Fibroblast of mammary gland (primary cell): ENCODE results near the gene RIPOR2.

ENCODE experiments used
- DNase-seq: peaks from one replicate; pipeline ENCODE4 v3.0.0-alpha.2; 2010; ENCODE audit warnings: low read depth
- H3K4me3 ChIP-seq: 2 replicates; pipeline ENCODE4 v1.5.1; 2011; ENCODE audit warnings: low read depth, mild to moderate bottlenecking, low read length, moderate library complexity; ENCODE audit not compliant: control insufficient read depth
- TF ChIP-seq, protein P1 (sequence below): conservative IDR thresholded peaks from 2 replicates; pipeline ENCODE4 v1.5.1; 2011; ENCODE audit warnings: low read depth, low read length, inconsistent platforms; ENCODE audit not compliant: control insufficient read depth, insufficient read depth

The RIPOR2 gene, protein sequence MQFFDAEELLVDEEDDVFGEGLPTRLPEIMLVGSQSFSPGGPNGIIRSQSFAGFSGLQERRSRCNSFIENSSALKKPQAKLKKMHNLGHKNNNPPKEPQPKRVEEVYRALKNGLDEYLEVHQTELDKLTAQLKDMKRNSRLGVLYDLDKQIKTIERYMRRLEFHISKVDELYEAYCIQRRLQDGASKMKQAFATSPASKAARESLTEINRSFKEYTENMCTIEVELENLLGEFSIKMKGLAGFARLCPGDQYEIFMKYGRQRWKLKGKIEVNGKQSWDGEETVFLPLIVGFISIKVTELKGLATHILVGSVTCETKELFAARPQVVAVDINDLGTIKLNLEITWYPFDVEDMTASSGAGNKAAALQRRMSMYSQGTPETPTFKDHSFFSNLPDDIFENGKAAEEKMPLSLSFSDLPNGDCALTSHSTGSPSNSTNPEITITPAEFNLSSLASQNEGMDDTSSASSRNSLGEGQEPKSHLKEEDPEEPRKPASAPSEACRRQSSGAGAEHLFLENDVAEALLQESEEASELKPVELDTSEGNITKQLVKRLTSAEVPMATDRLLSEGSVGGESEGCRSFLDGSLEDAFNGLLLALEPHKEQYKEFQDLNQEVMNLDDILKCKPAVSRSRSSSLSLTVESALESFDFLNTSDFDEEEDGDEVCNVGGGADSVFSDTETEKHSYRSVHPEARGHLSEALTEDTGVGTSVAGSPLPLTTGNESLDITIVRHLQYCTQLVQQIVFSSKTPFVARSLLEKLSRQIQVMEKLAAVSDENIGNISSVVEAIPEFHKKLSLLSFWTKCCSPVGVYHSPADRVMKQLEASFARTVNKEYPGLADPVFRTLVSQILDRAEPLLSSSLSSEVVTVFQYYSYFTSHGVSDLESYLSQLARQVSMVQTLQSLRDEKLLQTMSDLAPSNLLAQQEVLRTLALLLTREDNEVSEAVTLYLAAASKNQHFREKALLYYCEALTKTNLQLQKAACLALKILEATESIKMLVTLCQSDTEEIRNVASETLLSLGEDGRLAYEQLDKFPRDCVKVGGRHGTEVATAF

GRCh38 chr6:24935366-24936152 is at the start of gene RIPOR2:
TSS of gene RIPOR2 (minus strand) at chr6:24935960. CDS start at chr6:24935898, 62 bp downstream.
- TF ChIP-seq, protein P1, sequence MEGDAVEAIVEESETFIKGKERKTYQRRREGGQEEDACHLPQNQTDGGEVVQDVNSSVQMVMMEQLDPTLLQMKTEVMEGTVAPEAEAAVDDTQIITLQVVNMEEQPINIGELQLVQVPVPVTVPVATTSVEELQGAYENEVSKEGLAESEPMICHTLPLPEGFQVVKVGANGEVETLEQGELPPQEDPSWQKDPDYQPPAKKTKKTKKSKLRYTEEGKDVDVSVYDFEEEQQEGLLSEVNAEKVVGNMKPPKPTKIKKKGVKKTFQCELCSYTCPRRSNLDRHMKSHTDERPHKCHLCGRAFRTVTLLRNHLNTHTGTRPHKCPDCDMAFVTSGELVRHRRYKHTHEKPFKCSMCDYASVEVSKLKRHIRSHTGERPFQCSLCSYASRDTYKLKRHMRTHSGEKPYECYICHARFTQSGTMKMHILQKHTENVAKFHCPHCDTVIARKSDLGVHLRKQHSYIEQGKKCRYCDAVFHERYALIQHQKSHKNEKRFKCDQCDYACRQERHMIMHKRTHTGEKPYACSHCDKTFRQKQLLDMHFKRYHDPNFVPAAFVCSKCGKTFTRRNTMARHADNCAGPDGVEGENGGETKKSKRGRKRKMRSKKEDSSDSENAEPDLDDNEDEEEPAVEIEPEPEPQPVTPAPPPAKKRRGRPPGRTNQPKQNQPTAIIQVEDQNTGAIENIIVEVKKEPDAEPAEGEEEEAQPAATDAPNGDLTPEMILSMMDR = no peak
- DNase-seq = peak; percentile 10
- H3K4me3 ChIP-seq = no peak within 1 kb of the TSS

GRCh38 chr6:24985323-24985722 is 49.6 kb upstream of the RIPOR2 start:
- no peak overlapping the region for H3K4me3 ChIP-seq
- TF ChIP-seq, protein P1 = no peak
- no peak for DNase-seq

GRCh38 chr6:24982231-24982630 is 46.5 kb upstream of the RIPOR2 start:
- DNase-seq = peak; percentile 42
- TF ChIP-seq, protein P1 = no peak
- H3K4me3 ChIP-seq = no peak overlapping the region

DNA sequence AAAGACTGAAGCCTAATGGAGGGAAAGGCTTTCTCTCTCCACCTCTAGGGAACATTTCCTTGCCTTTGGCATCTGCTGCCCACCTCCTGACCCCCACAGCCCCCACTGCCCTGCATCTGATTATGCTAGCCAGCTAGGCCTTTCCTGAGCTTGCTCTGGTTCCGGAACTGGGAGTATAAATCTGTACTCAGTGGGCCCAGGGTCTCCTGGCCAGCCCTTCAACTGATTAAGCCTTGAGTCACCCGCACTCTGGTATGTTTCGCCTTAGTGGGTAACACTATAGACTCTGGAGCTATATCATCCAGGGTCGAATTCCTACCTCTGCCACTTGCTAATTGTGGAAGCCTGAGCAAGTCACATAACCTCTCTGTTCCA is 45.6 kb upstream of the RIPOR2 start:
- no peak overlapping the region for H3K4me3 ChIP-seq
- no peak for DNase-seq
- TF ChIP-seq, protein P1 = no peak

DNA sequence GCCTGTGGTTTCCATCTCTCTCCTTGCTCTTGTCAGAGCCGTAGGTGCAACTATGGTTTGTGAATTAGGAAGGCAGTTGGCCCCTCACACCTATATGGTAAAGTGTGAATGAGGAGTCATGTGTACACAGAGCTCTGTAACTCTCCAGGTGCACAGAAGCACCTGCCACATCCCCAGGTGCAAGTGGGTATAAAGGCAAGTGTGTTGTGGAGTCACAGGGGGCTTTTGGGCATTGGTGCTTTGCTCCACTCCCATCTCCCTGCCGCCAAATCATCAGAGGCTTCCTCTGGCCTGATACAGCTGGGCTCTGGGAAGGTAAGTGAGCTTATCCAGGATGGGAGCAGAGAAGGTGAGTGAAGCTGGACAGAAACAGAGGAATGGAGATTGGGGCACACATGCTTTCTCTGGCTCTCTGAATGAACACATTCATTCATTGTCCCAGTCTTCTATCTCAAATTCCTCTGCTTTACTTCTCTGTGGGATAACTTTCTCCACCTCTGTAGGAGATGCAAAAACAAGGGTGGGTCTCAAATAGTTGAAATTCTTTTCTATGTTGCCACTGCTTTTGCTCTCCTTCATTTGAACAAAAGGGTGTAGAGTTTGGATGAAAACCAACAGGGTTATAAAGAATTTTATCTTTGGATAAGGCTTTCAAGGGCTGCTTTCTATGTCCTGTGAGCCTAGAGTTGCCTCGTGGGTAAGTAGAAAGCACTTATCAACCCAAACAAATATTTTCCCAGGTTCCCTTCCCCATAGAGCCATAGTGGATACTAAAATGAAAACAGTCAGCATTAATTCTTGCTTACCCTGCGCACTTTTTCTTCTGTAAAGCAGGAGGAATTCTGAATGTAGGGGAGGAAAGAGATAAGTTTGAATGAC is 45.0 kb upstream of the RIPOR2 start:
- TF ChIP-seq, protein P1 = no peak
- DNase-seq = no peak
- no peak overlapping the region for H3K4me3 ChIP-seq

- DNase-seq = no peak
- H3K4me3 ChIP-seq = no peak overlapping the region
- TF ChIP-seq, protein P1 = no peak
Measured at GRCh38 chr6:24979176-24979575, 43.4 kb upstream of the RIPOR2 start.
